GM12872 (cell line): Measurements from ENCODE around the gene SPRED2.

ENCODE experiments used
- CTCF ChIP-seq: IDR thresholded peaks from 3 replicates; pipeline ENCODE4 v1.5.1; 2011; ENCODE audit warnings: low read depth, mild to moderate bottlenecking, low read length, moderate library complexity; ENCODE audit not compliant: insufficient read depth

SPRED2 gene

DNA sequence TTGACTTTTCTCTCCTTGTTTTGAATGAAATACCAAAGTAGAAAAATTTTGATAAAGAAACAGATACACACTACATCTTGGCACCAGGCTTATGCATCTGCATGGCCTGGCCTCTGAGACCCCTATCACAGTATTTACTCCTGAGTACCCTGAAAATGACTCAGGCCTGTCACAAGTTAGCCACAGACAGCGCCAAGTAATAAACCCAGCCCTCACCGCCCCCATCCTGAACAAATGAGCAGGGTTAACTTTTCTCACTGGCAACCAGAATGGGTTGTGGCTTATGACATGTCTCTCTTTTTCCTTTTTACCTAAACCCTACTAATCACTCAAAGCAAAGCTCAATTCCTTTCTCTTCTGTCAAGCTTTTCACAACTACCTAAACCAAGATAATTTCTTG, 35.3 kb downstream of the SPRED2 start:
- TF ChIP-seq CTCF: no peak

DNA sequence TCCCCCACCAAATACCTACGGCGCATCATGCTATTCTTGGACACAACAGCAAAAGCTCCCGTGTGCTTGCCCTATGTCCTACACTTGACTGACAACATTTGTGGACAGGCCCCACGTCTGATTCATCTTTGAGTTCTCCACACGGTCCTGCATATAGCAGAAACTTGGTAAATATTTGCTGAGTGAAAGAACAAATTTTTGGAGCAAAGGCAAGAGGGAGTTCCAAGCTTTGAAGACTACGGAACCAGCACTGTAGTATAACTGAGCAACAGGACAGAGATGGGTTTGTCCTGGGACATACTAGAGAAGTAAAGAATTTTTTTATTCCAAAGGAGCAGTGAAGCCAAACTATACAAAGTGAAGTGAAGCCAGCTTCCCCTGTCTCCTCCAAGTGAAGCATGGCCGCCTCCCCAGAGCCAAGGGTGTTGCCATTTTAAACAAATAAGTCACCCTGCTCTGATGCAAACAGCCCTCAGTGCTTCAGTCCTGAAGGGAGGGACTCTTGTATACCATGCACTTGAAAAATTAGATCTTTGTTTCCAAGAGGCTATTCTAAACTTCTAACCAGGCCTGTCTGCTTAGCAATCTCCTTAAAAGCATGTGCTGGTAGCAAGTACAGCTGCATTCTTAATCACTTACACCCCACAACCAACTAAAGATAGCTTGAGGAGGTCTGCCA, 35.9 kb downstream of the SPRED2 start:
- TF ChIP-seq CTCF: no peak

- TF ChIP-seq CTCF: no peak
Measured at GRCh38 chr2:65395621-65396347, 36.6 kb downstream of the SPRED2 start.

DNA sequence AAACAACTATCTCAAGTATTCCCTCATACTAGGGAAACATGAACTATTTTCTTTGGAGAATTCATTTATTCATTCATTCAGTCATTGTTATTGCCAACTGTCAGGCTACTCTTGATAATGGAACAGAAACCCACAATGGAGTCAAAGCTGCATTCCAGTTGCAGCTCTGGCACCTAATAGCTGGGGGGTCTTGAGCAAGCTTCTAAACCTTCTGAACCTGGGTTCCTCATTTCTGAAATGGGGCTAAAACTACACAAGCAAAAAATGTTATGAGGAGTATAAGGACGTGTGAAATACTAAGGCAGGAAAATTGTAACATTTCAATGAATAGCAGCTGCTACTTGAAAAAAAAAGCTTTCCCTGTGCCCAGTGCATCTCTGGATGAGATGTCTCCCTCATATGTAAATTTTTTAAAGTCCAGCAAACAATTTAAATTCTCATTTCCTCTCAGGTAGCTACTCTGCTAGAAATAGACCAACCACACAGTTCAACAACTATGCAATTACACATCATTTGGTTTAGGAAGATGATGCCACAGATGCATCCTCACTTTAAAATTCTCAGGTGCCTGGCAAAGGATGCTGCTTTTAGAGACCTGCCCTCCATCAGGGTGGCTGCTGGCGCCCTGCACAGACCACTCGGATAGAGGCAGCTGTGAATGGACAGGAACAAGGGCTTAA, 38.5 kb downstream of the SPRED2 start:
- no peak for TF ChIP-seq CTCF

GRCh38 chr2:65393046-65393445, 39.4 kb downstream of the SPRED2 start:
- no peak for TF ChIP-seq CTCF

DNA sequence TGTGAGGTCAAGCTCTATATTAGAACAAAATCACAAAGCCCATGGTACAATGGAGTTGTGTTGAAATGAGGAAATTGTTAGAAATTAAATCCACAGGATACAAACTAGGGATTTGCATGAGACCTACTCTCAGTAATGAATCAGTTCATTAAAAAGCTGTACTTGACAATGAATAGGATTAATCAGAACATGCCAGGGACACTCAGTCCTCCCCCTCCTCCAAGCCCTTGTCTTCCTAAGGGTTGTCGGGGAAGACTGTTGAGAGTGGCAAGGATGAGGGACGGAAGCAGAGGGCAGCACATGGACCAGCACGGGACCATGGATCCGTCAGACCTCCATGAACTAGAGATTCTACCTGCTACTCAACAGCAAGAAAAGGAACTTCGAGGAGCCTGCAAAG, 39.8 kb downstream of the SPRED2 start:
- TF ChIP-seq CTCF: no peak

- TF ChIP-seq CTCF: no peak
Measured at GRCh38 chr2:65390134-65390533, 42.3 kb downstream of the SPRED2 start.
